ENCODE results near the gene SACM1L. TPM values are rescaled to one million over a fixed set of nuclear protein-coding genes. Genes with fewer than 3 reads are reported as not detected.

Gene SACM1L
- total and polyA plus RNA-seq, 2 donors (not counting 3 experiments of a cell fraction or from before 2014, with no cell fraction given), result 11.9 to 39.9 TPM

- Histone ChIP-seq H3K9me3 (replicated peaks; ENCODE audit: control insufficient read depth, insufficient read depth, low read length) (no peaks in the 10 kb centered on the region), H3K4me1 (ENCODE audit: control insufficient read depth, extremely low read depth, insufficient read depth, low read length) (no peaks in the 10 kb centered on the region), H3K36me3 (ENCODE audit: control insufficient read depth in 2 of 2, extremely low read depth in 1 of 2, insufficient read depth in 2 of 2, low read length in 2 of 2) (no peaks in the 10 kb centered on the region), H3K9ac (replicated peaks; ENCODE audit: extremely low read depth, insufficient read depth, low read length) (no peak overlapping the region), H3K4me2 (ENCODE audit: insufficient read depth, low read length) (no peak overlapping the region), H3K27ac (ENCODE audit: insufficient read depth, low read depth, low read length) (no peak overlapping the region), H3K4me3 (replicated peaks in 1 of 3; ENCODE audit: insufficient read depth in 1 of 3, low read depth in 1 of 3, low read length in 3 of 3) (no peak overlapping the region), H3K27me3 (ENCODE audit: control insufficient read depth in 2 of 2, insufficient read depth in 2 of 2, low read length in 2 of 2) (peaks cover 0 to 12% of the 10 kb centered on the region in 2 experiments), H2AFZ (ENCODE audit: low read depth, low read length) (no peak overlapping the region), H3K79me2 (ENCODE audit: control insufficient read depth, insufficient read depth, low read length) (no peaks in the 10 kb centered on the region), H3K9me1 (replicated peaks; ENCODE audit: control insufficient read depth, extremely low read depth, insufficient read depth, low read length) (no peaks in the 10 kb centered on the region), H4K20me1 (replicated peaks; ENCODE audit: control insufficient read depth, extremely low read depth, insufficient read depth, low read length) (no peaks in the 10 kb centered on the region)
- POLR2A ChIA-PET, result no interaction called here
- DNase-seq (ENCODE audit: low read depth, low spot score), result no peak
- intact Hi-C loops (cut with micrococcal nuclease) (no loop called here), dilution Hi-C loops (cut with MboI; ENCODE audit: extremely low pct_ligation_motif_present, low sequenced_read_pairs) (no loop called here)
- no peak for FAIRE-seq
- TF ChIP-seq GATA2 (IDR thresholded peaks at IDR 0.05; ENCODE audit: insufficient read depth, insufficient read length, low read depth, low read length) (no peak), FOS (IDR thresholded peaks at IDR 0.05; ENCODE audit: borderline replicate concordance, insufficient read depth, low read length) (no peak), MYC (IDR thresholded peaks at IDR 0.05; ENCODE audit: low read depth, low read length) (no peak), POLR2A (IDR thresholded peaks at IDR 0.05; ENCODE audit: low read depth, low read length) (no peak), EZH2 (IDR thresholded peaks at IDR 0.05; ENCODE audit: borderline replicate concordance, low read depth, low read length, severe bottlenecking) (no peak), POLR2AphosphoS5 (IDR thresholded peaks at IDR 0.05; ENCODE audit: insufficient read depth, low read depth, low read length) (no peak)
- TF ChIP-seq, protein P1, sequence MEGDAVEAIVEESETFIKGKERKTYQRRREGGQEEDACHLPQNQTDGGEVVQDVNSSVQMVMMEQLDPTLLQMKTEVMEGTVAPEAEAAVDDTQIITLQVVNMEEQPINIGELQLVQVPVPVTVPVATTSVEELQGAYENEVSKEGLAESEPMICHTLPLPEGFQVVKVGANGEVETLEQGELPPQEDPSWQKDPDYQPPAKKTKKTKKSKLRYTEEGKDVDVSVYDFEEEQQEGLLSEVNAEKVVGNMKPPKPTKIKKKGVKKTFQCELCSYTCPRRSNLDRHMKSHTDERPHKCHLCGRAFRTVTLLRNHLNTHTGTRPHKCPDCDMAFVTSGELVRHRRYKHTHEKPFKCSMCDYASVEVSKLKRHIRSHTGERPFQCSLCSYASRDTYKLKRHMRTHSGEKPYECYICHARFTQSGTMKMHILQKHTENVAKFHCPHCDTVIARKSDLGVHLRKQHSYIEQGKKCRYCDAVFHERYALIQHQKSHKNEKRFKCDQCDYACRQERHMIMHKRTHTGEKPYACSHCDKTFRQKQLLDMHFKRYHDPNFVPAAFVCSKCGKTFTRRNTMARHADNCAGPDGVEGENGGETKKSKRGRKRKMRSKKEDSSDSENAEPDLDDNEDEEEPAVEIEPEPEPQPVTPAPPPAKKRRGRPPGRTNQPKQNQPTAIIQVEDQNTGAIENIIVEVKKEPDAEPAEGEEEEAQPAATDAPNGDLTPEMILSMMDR (IDR thresholded peaks at IDR 0.05; ENCODE audit: extremely low read depth in 1 of 2, insufficient read depth in 1 of 2, low read depth in 1 of 2, low read length in 2 of 2), result no peak
- CTCF ChIA-PET, result no interaction called here
- BruUV-seq (replicated peaks), result no TSS peak
Observed at GRCh38 chr3:45779746-45780735, 90.8 kb downstream of the SACM1L start.

All from endothelial cell of umbilical vein (primary cell).